RCC 7860 (cell line): ENCODE results near the gene FHOD3.
A peak's percentile ranks its signal among the peaks of the same experiment; 100 is the strongest.
"Not testable (repeated sequence)": the region's sequence is repeated elsewhere in the genome, so short reads cannot be mapped to it uniquely, and the experiment has no call there.

Experiments used
- DNase-seq: peaks from one replicate; pipeline ENCODE4 v3.0.0-alpha.2; 2015; ENCODE audit warnings: low spot score
- FAIRE-seq: peaks from 2 replicates; lab custom pipeline; 2012; peaks lifted over from hg19 to GRCh38; lab: Jason Lieb, UNC

The FHOD3 gene

DNA sequence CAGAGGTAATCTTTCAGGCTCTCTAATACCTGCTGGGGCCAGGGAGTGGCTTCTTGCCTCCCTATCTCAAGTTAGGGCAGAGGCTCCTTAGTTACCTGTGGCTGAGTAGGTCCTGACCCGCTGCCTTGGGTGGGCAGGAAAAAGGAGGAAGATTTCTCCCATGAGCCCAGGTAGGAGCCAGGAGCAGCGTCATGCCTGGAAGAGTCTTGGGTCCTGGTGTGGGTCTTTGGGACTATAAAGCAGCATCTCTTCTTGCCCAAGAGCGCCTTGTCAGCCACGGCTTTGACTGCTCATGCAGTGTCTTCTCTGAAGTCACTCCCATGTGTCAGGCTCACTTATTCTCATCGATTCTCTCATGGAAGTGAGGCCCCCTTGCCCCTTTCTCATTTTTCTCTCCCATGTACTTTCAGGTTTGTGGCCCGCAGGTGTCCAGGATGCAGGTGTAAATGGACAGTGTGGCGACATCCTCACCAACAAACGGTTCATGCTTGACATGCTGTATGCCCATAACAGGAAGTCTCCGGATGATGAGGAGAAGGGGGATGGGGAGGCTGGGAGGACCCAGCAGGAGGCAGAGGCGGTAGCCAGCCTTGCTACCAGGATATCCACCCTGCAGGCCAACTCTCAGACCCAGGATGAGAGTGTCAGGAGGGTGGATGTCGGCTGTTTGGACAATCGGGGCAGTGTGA, 420.1 kb downstream of the FHOD3 start:
- no peak for FAIRE-seq
- no peak for DNase-seq

DNA sequence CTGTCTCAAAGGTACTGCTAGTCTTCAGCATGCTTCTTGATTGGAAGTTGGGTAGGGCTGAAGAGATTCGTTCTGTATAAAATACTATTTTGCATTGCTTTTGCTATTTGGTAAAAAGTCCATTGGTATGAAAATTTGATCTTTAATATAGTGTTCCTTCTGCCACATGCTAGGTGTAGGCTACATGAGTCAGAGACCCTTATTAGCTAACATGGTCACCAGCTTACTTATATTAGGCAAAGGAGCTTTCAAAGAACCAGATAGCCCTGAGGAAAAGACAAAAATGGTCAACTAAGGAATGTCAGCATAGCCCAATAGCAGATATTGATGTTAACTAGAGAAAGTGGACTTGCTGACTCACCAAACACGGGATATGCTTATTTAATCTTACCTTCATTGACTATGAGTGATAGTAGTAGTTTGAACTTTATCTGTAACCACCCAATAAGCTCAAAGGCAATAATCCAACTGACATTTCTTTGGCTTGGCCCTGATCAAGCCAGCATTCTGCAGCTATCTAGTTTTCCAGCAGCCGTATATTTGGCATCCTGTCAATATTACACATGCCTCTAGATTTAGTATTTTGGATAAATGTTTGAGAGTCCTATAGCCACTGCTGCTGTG, 421.3 kb downstream of the FHOD3 start:
- no peak for DNase-seq

DNA sequence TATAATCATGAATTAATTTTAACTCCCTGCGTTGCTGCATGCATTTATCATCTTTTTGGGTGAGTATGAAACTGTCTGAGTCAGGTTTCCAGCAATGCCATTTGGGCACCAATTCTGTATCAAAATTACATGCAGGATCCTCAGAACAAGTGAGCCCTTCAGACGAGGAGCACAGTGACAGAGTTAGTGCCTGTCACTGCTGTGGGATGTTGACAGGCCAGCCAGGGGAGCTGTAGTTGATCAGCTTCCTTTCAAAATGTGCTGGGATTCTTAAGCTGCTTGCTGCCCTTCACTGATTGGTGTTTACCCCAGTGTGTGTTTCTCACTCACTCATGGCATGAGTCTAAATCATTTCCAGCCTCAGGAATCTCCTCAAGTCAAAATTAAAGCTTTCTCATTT, 422.1 kb downstream of the FHOD3 start:
- FAIRE-seq (no peak), DNase-seq (no peak)

More for the DNA sequence above, 421.3 kb downstream of the FHOD3 start:
- FAIRE-seq = no peak

DNA sequence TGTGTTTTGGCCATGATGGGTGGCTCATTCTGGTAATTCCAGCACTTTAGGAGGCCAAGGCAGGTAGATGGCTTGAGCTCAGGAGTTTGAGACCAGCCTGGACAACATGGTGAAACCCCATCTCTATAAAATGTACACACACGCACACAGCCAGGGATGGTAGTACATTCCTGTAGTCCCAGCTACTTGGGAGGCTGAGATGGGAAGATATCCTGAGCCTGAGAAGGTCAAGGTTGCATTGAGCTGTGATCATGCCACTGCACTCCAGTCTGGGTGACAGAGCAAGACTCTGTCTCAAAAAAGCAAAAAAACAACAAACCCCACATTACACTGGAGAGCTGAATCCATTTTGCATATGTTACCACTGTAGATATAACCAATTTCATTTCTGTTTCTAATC, 423.8 kb downstream of the FHOD3 start:
- FAIRE-seq, DNase-seq: not testable (repeated sequence)

DNA sequence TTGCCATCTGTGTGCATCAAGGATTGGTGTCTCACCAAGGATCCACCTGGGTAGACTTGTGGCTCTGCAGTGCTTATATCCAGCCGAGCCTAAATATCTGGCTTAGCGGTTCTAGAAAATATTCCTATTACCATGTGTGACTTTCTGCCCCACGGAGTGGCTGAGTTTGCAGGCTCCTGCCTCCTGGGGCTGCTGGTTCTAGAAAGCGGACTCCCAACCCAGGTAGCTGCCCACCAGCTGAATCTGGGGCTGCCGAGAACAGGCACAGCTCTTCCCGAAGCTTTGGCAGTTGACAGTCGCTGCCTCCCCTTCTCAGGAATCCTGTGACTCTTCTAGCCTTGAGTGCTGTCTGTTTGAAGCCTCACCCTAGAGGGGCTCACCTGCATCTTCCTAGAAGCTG, 426.7 kb downstream of the FHOD3 start:
- no peak for DNase-seq
- FAIRE-seq = no peak

DNA sequence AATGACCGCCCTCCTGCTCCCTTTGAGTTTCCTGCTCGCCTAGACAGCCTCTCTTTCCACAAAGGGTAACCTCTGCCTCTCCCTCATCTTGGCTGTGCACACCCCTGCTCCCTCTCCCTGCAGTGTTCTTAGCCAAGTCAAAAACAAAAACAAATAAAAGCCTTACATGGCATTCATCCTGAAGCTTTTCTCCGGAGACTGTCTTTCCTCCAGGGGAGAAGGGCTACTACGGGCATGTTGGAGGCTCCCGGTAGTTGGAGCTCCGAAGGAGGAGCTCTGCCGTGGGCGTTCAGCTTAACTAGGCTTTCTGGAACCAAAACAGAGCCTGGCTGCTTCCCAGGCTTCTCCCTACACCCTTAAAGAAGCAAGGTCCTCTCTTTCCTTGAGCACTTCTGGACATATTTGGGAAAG, 427.1 kb downstream of the FHOD3 start:
- DNase-seq = no peak
- FAIRE-seq = no peak

DNA sequence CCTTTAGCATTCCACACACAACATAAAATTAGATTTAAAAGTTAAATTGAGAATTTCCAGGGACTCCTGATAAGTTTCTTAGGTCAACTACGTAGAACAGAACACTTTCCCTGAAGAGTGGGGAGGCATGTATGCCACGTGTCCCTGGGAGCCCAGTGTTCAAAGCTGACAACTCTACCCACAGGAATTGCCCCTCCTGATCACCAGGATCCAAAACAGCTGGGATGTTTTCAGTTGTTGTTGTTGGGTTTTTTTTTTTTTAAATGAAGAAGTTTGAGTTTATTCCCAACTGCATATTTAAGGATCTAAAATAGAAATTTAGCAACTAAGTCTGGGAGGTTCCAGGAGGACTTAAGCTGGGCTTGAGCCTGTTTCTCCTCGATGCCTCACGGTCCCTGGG, 430.8 kb downstream of the FHOD3 start:
- no peak for FAIRE-seq
- no peak for DNase-seq

DNA sequence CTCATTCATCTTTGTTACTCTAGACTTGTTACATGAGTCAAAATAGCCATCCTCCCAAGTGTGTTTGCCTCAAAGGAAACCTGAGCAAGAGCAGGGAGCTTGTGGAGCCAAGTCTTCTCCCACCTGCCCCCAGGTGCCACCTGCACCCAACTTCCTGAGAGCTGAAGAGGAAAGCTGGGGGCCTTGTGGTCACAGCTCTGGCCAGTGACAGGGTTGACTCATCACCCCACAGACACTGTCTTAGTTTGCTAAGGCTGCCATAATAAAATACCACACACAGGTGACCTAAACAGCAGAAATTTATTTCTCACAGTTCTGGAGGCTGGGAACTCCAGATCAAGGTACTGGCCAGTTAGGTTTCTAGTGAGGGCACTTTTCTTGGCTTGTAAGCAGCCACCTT, 431.7 kb downstream of the FHOD3 start:
- FAIRE-seq (no peak), DNase-seq (no peak)

DNA sequence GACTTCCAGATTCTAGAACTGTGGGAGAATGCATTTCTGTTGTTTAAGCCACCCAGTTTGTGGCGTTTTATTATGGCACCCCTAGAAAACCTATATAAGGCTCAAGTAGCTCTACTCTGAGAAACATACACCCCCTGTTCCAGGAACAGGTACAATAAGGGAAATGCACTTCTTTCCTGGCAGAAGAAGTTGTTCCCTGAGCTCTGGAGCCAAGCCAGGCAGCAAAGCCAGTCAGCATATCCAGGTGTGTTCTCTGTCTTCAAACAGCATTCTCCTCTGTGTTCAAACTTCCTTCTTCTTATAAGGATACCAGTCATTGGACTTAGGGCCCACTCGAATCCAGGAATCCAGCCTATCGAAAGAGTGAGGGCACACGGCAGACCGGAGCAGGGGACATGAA, 434.8 kb downstream of the FHOD3 start:
- FAIRE-seq (no peak), DNase-seq (no peak)

DNA sequence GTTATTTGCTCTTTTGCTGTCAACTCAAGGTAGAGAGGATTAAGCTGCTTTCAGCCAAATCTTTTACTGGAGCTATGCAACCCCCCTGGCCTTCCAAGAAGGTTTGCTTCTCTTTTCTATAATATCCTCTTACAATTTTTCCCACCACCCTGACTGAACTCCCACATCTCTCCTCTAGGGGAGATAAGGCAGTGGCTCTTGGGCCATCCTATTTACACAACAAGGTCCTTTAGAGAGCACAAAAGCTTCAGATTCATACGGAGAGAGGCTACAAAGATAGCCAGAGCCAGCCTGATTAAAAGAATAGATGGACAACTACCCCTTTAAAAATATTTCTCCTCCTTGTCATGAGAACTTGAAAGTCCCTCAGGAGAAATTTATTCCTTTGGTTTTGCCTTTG, 435.6 kb downstream of the FHOD3 start:
- no peak for FAIRE-seq

DNA sequence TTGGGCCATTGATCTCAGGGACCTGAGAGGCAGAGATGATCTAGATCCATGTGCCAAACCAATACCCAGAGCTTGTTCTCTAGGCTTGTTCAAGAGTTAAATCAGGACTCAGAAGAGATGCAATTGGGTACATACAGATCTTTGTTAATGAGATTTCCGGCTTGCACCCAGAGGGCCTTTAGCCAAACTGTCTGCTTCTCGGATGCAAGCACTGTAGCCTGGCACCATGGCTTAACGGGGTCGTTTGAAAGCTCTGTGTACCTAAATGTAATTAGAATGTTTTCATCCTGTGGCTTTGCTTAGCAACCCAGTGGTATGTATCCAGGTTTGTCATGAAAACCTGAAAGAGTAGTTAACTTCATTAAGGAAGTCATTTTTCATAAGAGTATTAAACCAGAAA, 437.1 kb downstream of the FHOD3 start:
- DNase-seq (no peak), FAIRE-seq (no peak)

More for the DNA sequence above, 435.6 kb downstream of the FHOD3 start:
- no peak for DNase-seq

DNA sequence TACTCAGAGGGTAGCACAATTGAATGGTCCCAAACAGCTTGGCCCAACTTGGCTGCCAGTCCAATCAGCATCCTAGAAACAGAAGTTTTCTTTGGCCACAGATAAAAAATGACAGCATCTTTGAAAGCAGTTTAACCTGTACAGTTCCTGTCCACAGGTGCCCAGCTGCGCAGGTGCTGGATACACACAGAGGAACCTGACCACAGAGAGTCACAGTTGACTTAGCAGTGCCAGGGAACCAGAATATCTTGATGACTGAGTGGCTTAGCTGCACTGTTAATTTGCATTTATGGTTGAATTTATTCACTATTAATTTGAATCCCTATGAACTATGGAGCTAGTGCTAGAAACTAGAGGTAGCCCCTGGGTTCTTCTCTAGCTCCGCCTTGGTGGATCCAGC, 437.6 kb downstream of the FHOD3 start:
- FAIRE-seq (no peak), DNase-seq (no peak)

DNA sequence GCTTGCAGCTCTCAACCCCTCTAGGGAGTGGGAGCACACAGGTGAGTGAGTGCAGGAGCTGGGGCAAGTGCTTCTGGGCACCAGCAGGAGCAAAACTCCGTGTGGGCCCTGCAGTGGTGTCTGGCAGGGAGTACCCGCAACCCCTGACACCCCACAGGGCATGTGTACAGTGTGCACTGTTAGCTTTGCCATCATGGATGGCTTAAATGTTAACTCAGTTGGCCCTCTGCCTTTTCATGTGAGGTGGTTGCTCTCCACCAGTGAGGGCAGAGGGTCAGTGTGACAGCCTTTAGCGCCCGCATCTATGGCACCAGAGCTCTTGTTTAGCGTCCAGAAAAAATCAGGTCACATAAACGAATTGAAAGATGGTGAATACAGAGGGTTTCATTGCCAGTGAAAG, 438.6 kb downstream of the FHOD3 start:
- FAIRE-seq (no peak), DNase-seq (no peak)

DNA sequence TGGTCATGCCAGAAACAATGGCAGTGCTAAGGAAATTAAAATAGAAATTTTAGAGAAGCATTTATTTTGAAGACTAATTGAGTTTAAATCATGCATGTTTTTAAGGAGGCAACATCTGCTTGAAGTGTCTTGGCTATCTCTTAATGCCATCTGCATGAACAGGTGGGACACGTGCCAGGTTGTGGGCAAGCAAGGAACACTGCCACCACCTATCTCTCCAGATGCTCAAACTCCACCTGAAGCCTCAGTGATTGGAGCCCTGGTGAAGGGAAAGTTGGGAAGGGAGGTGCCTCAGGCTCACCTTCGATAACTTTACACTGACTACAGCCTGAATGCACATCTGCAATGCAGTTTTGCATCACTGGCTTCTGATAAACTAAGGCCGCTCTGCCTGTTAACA, 439.8 kb downstream of the FHOD3 start:
- no peak for FAIRE-seq
- DNase-seq = no peak

DNA sequence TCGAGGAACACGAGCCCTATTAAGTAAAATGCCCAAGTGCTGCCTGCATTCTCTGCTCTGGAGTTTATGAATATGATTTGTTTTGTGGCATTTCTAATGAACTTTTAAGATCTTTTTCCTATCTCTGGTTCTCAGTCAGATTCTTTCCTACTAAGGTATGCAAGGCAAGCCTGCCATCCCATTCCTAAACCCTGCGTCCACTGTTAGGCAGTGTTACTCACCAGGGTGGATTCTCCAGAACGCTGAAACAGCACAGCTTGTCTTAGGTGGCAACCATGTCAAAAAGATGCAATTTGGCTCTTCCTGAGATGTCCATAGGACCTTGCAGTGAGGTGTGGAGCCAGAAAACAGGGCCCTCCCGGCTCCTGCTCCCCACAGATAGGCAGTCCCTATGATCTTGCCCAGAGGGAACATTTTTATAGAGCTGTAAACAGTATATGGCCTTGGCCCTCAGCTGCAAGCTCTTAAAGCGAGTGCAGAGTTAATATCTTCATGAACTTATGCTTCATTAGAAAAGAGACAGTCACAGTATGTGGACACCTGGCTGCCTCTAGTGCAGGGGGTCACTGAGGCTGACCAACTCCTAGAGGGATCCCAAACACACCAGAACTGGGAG, 446.9 kb downstream of the FHOD3 start:
- FAIRE-seq (no peak), DNase-seq (no peak)

DNA sequence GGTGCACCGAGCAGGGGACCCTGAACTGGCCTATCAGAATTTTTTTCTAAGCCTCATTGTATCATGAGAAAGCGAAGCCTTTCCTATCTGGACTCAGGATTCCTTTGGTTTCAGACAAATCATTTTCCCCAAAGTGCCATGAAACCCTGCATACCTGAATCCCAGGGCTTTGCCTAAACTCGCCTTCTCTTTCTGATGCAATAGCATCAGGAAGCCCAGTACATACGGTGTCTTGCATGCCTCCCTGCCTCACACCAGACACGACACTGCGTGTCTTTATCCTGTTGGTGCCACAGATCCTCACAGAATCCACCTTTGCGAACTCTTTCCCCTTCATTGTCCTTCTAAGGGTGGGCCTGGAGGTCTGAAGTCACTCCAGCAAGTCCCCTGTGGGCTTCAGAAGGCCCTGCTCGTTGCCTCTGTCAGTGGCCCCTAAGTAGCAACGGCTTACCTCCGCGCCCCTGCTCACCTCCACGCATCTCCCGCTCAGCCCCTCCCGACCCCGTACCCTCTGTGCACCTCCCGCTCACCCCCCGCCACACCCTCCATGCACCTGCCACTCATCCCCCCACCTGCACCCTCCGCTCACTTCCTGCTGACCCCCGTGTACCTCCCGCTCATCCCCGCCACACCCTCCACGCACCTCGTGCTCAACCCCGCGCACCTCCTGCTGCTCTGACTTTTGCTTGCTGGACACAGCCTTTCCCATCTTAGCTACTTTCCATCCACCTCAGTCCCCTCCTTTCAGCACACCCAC, 447.9 kb downstream of the FHOD3 start:
- FAIRE-seq (no peak), DNase-seq (no peak)

DNA sequence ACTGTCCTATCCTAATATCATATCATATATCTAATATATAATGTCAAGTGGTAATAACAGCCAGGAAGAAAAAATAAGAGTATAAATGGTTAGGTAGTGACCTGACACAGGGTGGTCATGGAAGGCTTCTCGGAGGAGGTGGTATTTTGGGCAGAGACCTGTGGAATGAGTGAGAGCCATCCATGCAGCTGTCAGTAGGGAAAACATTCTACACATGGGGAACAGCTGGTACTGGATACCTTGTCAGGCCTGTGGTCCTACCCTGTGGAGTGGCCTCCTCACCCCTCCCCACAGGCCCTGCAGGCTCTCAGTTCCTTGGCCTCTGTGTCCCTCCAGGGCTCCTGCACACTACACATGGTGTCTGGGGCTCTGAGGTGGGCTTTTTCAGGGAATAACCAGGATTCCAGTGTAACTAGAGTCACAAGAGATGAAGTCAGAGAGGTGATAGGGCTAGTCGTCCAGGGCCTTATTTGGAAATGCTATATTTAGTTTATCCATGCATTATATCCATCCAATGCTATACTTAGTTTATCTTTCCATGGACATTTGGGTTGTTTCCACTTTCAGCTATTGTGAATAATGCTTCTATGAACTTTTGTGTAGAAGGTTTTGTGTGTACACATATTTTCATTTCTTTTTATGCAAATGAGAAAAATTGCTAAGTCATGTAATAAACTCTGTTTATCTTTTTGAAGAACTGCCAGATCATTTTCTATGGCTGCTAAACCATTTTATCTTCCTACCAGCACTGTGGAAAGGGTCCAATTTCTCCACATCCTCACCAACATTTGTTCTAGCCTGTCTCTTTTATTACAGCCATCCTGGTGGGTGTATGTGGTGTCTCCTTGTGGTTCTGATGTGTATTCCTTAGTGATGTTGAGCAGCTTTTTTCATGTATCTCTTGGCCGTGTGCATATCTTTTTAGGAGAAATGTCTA, 455.7 kb downstream of the FHOD3 start:
- FAIRE-seq (no peak), DNase-seq (no peak)

DNA sequence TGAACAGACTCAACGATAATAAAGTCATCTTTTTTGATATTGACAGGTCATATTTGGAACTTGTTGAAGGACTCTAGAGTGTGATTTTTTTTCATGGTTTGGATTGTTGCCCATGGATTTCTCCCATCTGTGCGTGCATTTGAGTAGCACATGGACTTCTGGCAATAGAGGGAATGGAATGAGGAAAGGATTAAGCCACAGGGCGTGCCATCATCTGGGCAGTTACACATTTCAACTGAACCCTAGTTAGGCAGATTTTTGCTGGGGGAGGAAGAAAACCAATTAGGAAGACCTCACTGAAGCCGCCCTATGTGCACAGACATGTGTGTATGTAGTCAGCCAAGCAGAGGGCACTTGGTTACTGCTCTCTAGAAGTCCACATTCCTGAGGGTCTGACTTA, 458.7 kb downstream of the FHOD3 start:
- no peak for DNase-seq

DNA sequence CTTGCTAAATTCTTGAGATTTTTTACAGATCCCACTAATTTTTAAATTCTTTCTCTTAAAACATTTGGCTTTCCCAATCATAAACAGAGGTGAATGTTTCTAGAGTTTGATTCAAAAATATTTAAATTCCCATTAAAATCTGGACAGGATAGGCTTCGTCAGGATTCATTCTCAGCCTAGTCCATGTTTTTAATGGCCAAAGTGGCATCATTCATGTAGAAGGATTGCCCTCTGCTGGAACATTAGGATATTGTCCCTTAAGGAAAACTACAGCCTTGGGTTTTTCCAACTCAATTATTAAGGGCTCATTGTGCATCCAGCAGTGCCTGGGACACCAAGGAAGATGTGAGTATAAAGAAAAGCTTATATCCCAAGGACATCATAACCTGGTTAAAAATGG, 459.6 kb downstream of the FHOD3 start:
- FAIRE-seq = peak; percentile 60

More for the DNA sequence above, 458.7 kb downstream of the FHOD3 start:
- no peak for FAIRE-seq

DNA sequence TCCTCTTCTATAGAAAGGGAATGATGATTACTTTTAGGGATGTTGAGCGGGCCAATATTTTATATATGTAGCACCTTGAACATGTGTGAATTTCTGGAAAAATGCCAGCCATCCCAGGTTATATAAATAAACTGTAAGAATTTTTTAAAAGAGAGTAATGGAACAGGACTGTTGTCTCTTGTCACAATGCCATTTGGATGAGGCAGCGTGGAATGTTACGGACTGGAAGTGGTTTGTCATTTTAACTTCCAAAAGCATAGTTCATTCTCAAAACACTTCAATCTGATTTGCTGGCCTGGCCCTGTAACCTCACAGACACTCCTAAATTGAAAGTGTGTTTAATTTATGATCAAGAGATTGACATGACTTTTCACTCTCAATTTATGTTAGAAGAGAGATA, 460.5 kb downstream of the FHOD3 start:
- DNase-seq = no peak
- FAIRE-seq = no peak

More for the DNA sequence above, 459.6 kb downstream of the FHOD3 start:
- peak; percentile 30 for DNase-seq
